B cell (primary cell): ENCODE measurements around the gene KCNJ4. TPM values are rescaled to one million over a fixed set of nuclear protein-coding genes. Genes with fewer than 3 reads are reported as not detected.
A peak's percentile ranks its signal among the peaks of the same experiment; 100 is the strongest.

Experiments
- ATAC-seq: fragments of 200-7000 bp; cut with Tn5 transposase; one replicate; pipeline ENCODE4 v1.10.0; 2021; ENCODE audit warnings: low read depth, mild to moderate bottlenecking, moderate number of reproducible peaks, moderate library complexity
- CTCF ChIA-PET: fragments of 350-600 bp; sonication (Branson Sonifier 250); formaldehyde crosslinking; loops from one replicate; lab custom pipeline; 2021; ENCODE audit warnings: antibody characterized with exemption, inconsistent platforms; lab: Charles Lee
- POLR2A ChIA-PET: fragments of 350-600 bp; sonication (Branson Sonifier 250); formaldehyde crosslinking; loops from one replicate; lab custom pipeline; 2021; ENCODE audit warnings: antibody characterized with exemption; lab: Charles Lee
- DNase-seq: peaks from one replicate; pipeline ENCODE4 v3.0.0; 2013
- H2AFZ ChIP-seq: 2 replicates; pipeline ENCODE4 v1.6.1; 2012; ENCODE audit warnings: mild to moderate bottlenecking, low read depth, low read length; ENCODE audit not compliant: insufficient read depth, poor library complexity, severe bottlenecking
- H3K27ac ChIP-seq, 2 donors: 1 replicate in 1 of 2; 2 replicates in 1 of 2; pipeline ENCODE4 v1.5.1; 2012 to 2013; ENCODE audit warnings: low read length in 2 of 2, mild to moderate bottlenecking in 2 of 2, moderate library complexity in 1 of 2
- H3K27me3 ChIP-seq, 4 experiments: fragments of 200-600 bp in 1 of 4; sonication (generic) in 1 of 4; replicated peaks in 1 of 4; 1 replicate in 2 of 4; 2 replicates in 2 of 4; pipeline versions ENCODE4 v1.6.1 to v1.7.0; 2013 to 2016; ENCODE audit warnings: low read length in 3 of 4, mild to moderate bottlenecking in 2 of 4, mixed read lengths in 1 of 4, moderate library complexity in 1 of 4; ENCODE audit not compliant: insufficient read depth in 4 of 4, control insufficient read depth in 3 of 4; ENCODE audit errors: control extremely low read depth in 1 of 4
- H3K36me3 ChIP-seq, 2 experiments: replicated peaks in 1 of 2; 1 replicate in 1 of 2; 2 replicates in 1 of 2; pipeline versions ENCODE4 v1.6.1 to v1.7.1; 2013; ENCODE audit warnings: low read length in 1 of 2; ENCODE audit not compliant: insufficient read depth in 2 of 2, control insufficient read depth in 1 of 2; ENCODE audit errors: control extremely low read depth in 1 of 2, extremely low read depth in 1 of 2
- H3K4me1 ChIP-seq, 2 donors: fragments of 200-600 bp in 1 of 2; sonication (generic) in 1 of 2; 1 replicate in 1 of 2; 2 replicates in 1 of 2; pipeline versions ENCODE4 v1.5.1 to v1.6.1; 2013 to 2017; ENCODE audit warnings: low read length in 2 of 2; ENCODE audit not compliant: control insufficient read depth in 2 of 2, insufficient read depth in 2 of 2
- H3K4me2 ChIP-seq: replicated peaks from 2 replicates; pipeline ENCODE3; 2012; ENCODE audit warnings: mild to moderate bottlenecking, low read depth, low read length; ENCODE audit not compliant: poor library complexity, severe bottlenecking
- H3K4me3 ChIP-seq, 5 experiments: fragments of 200-600 bp in 1 of 5; sonication (generic) in 1 of 5; 1 replicate in 3 of 5; 2 replicates in 2 of 5; pipeline versions ENCODE4 v1.5.1 to v1.7.0; 2011 to 2016; ENCODE audit warnings: low read length in 4 of 5, mild to moderate bottlenecking in 4 of 5, low read depth in 2 of 5, control low read depth in 1 of 5, moderate library complexity in 1 of 5; ENCODE audit not compliant: insufficient read depth in 1 of 5; ENCODE audit errors: control extremely low read depth in 1 of 5, extremely low read depth in 1 of 5
- H3K79me2 ChIP-seq: fragments of 200-600 bp; sonication (generic); one replicate; pipeline ENCODE4 v1.6.0; 2016; ENCODE audit warnings: low read length; ENCODE audit not compliant: control insufficient read depth, insufficient read depth
- H3K9ac ChIP-seq: fragments of 200-600 bp; sonication (generic); 2 replicates; pipeline ENCODE4 v1.6.1; 2017; ENCODE audit warnings: mild to moderate bottlenecking, low read length, moderate library complexity
- H3K9me3 ChIP-seq, 3 donors: one replicate each; pipeline versions ENCODE4 v1.6.1 to v1.7.1; 2013; ENCODE audit warnings: low read length in 2 of 3; ENCODE audit not compliant: control insufficient read depth in 2 of 3, insufficient read depth in 1 of 3; ENCODE audit errors: control extremely low read depth in 1 of 3
- H4K20me1 ChIP-seq: 2 replicates; pipeline ENCODE4 v1.6.0; 2012; ENCODE audit warnings: mild to moderate bottlenecking, low read length; ENCODE audit not compliant: insufficient read depth, control insufficient read depth, poor library complexity, severe bottlenecking
- H3K27ac Mint-ChIP-seq: one replicate; pipeline ENCODE4 v1.8.0; 2021; ENCODE audit warnings: mixed read lengths
- H3K27me3 Mint-ChIP-seq: one replicate; pipeline ENCODE4 v1.8.0; 2021; ENCODE audit warnings: mixed read lengths
- H3K4me1 Mint-ChIP-seq: one replicate; pipeline ENCODE4 v1.8.0; 2021; ENCODE audit warnings: mixed read lengths
- H3K4me3 Mint-ChIP-seq: one replicate; pipeline ENCODE4 v1.8.0; 2021; ENCODE audit warnings: mixed read lengths
- H3K9me3 Mint-ChIP-seq: one replicate; pipeline ENCODE4 v1.8.0; 2022; ENCODE audit warnings: mixed read lengths; ENCODE audit not compliant: insufficient read depth
- CTCF ChIP-seq: fragments of 200-600 bp; IDR thresholded peaks from one replicate; pipeline ENCODE4 v1.8.0; 2022; ENCODE audit warnings: antibody characterized with exemption, mild to moderate bottlenecking
- EZH2 ChIP-seq: IDR thresholded peaks from 2 replicates; pipeline ENCODE4 v1.6.1; 2012; ENCODE audit warnings: borderline replicate concordance, low read depth, mild to moderate bottlenecking, moderate library complexity, low read length; ENCODE audit not compliant: insufficient read depth, poor library complexity, severe bottlenecking
- WGBS: methylation state at CpG from one replicate; pipeline ENCODE4 v1.1.5; 2013; ENCODE audit warnings: missing lambda C conversion rate; ENCODE audit not compliant: insufficient coverage; 5-methylcytosine and 5-hydroxymethylcytosine counted together
- intact Hi-C: fragments of 100-400 bp; cut with micrococcal nuclease; formaldehyde crosslinking; loops from one replicate; pipeline ENCODE4 v1.10.0; 2022
- polyA plus RNA-seq: library from polyadenylated mRNA; depleted of rRNA; stranded (reverse); fragments of >200 nt; gene quantifications from 2 replicates; pipeline ENCODE4 v1.2.3, GENCODE V29; 2012
- total RNA-seq, 2 donors: library from RNA; stranded (reverse); fragments of 120-200 nt in 1 of 2; gene quantifications; 1 replicate in 1 of 2; 2 replicates in 1 of 2; pipeline versions ENCODE4 v1.2.3 to v1.2.4, GENCODE V29; 2013 to 2022

KCNJ4 gene
- total and polyA plus RNA-seq, 2 donors (not counting 1 experiment from before 2014, with no cell fraction given), result not detected

GRCh38 chr22:38469306-38469781 lies 14.3 kb upstream of the KCNJ4 start:
- no peak overlapping the region for H3K9ac ChIP-seq
- H3K79me2 ChIP-seq, result no peaks in the 10 kb centered on the region
- H3K36me3 ChIP-seq, result no peaks in the 10 kb centered on the region
- no peak overlapping the region for H3K27ac Mint-ChIP-seq
- H3K4me1 Mint-ChIP-seq, result peaks cover 12% of the 10 kb centered on the region
- POLR2A ChIA-PET, result interaction anchor here (0.6 to 0.7 kb wide), 2 partner anchors 9 to 16 kb away, joined by 3 to 4 read pairs; no protein-coding TSS in a partner anchor
- no peak for ATAC-seq
- no peak for TF ChIP-seq CTCF
- TF ChIP-seq EZH2, result no peak
- 98% methylated on average over 5 of the region's 6 CpGs for WGBS
- H3K27me3 ChIP-seq, result peaks cover 0 to 38% (median 20%) of the 10 kb centered on the region in 4 experiments
- no peak for DNase-seq
- no peak overlapping the region for H3K4me2 ChIP-seq
- H3K4me3 ChIP-seq, result no peak overlapping the region
- CTCF ChIA-PET, result no interaction called here
- H3K4me3 Mint-ChIP-seq, result no peak overlapping the region
- H3K27ac ChIP-seq, result no peak overlapping the region
- intact Hi-C loops, result no loop called here
- H4K20me1 ChIP-seq, result no peaks in the 10 kb centered on the region
- no peak overlapping the region for H2AFZ ChIP-seq
- peaks cover 0 to 11% (median 0%) of the 10 kb centered on the region in 3 donors for H3K9me3 ChIP-seq
- peaks cover 30% of the 10 kb centered on the region for H3K27me3 Mint-ChIP-seq
- H3K4me1 ChIP-seq, result peaks cover 10 to 15% of the 10 kb centered on the region in 2 donors
- no peaks in the 10 kb centered on the region for H3K9me3 Mint-ChIP-seq

- no peak for DNase-seq
- no peak for ATAC-seq
- Histone ChIP-seq H3K4me1 (peaks cover 10 to 15% of the 10 kb centered on the region in 2 donors), H3K27ac (no peak overlapping the region), H4K20me1 (no peaks in the 10 kb centered on the region), H3K4me3 (peak overlapping the region in 3 of 5 experiments; percentile 34 to 62 (median 38)), H3K9me3 (peaks cover 0 to 11% (median 0%) of the 10 kb centered on the region in 3 donors), H2AFZ (peak overlapping the region; percentile 65), H3K79me2 (no peaks in the 10 kb centered on the region), H3K9ac (peak overlapping the region; percentile 47), H3K36me3 (no peaks in the 10 kb centered on the region), H3K4me2 (peak overlapping the region; percentile 79), H3K27me3 (peaks cover 0 to 44% (median 23%) of the 10 kb centered on the region in 4 experiments)
- Mint-ChIP-seq H3K4me3 (peak overlapping the region; percentile 81), H3K4me1 (peaks cover 12% of the 10 kb centered on the region), H3K27ac (no peak overlapping the region), H3K9me3 (no peaks in the 10 kb centered on the region), H3K27me3 (peaks cover 31% of the 10 kb centered on the region)
- CTCF ChIA-PET, result no interaction called here
- 82% methylated on average over 19 of the region's 28 CpGs for WGBS
- POLR2A ChIA-PET, result no interaction called here
- intact Hi-C loops, result no loop called here
- no peak for TF ChIP-seq EZH2
Measured at GRCh38 chr22:38468443-38469305, 13.7 kb upstream of the KCNJ4 start.
